HepG2 (cell line): ENCODE results near the gene SORL1-AS1.

ENCODE experiments used
- ATAC-seq: fragments of 200-7000 bp; cut with Tn5 transposase; 3 replicates; pipeline ENCODE4 v1.9.1; 2020; ENCODE audit warnings: mild to moderate bottlenecking, moderate library complexity
- BruUV-seq: library from RNA; stranded (reverse); fragments of 400-500 nt; replicated peaks from 2 replicates; lab custom pipeline; 2021; lab: Mats Ljungman, UMichigan
- CTCF ChIA-PET: fragments of 300-600 bp; formaldehyde crosslinking; extraction: SDS; loops from one replicate; lab custom pipeline; 2021; ENCODE audit warnings: low total read pairs, inconsistent platforms, low intra/inter-chr PET ratio; lab: Yijun Ruan, JAX
- POLR2A ChIA-PET: fragments of 350-600 bp; sonication (Branson Sonifier 250); formaldehyde crosslinking; loops from one replicate; lab custom pipeline; 2020; ENCODE audit warnings: antibody characterized with exemption, inconsistent platforms; lab: Yijun Ruan, JAX
- DNase-seq: peaks from one replicate; pipeline ENCODE4 v3.0.0-alpha.2; 2015; ENCODE audit warnings: low spot score
- FAIRE-seq: peaks from 3 replicates; lab custom pipeline; 2011; peaks lifted over from hg19 to GRCh38; lab: Jason Lieb, UNC
- H2AFZ ChIP-seq: one replicate; pipeline ENCODE4 v1.6.1; 2011; ENCODE audit warnings: low read length, inconsistent platforms
- H3K27ac ChIP-seq: fragments of 300-600 bp; 3 replicates; pipeline ENCODE4 v1.8.0; 2011; ENCODE audit warnings: mixed run types, mild to moderate bottlenecking, mixed read lengths, low read length, inconsistent platforms; ENCODE audit not compliant: insufficient read depth; ENCODE audit errors: extremely low read length
- H3K27me3 ChIP-seq, 2 experiments: fragments of 200-600 bp in 1 of 2; 2 replicates in 1 of 2; 3 replicates in 1 of 2; pipeline versions ENCODE4 v1.6.0 to v1.8.0; 2011; ENCODE audit warnings: low read length in 2 of 2, mild to moderate bottlenecking in 2 of 2, moderate library complexity in 2 of 2, inconsistent platforms in 1 of 2; ENCODE audit not compliant: insufficient read depth in 2 of 2, control insufficient read depth in 1 of 2
- H3K36me3 ChIP-seq, 2 experiments: fragments of 200-600 bp in 1 of 2; replicated peaks in 1 of 2; 2 replicates in 1 of 2; 3 replicates in 1 of 2; pipeline versions ENCODE4 v1.5.1 to v1.8.0; 2011; ENCODE audit warnings: low read length in 2 of 2, inconsistent platforms in 1 of 2; ENCODE audit not compliant: insufficient read depth in 2 of 2, control insufficient read depth in 1 of 2
- H3K4me1 ChIP-seq: 2 replicates; pipeline ENCODE4 v1.5.1; 2012; ENCODE audit warnings: low read length, inconsistent platforms; ENCODE audit not compliant: insufficient read depth
- H3K4me2 ChIP-seq: 2 replicates; pipeline ENCODE4 v1.6.0; 2011; ENCODE audit warnings: low read depth, low read length, inconsistent platforms
- H3K4me3 ChIP-seq, 3 experiments: fragments of 200-600 bp in 1 of 3; sonication (generic), shearing (Covaris generic) in 1 of 3; replicated peaks in 1 of 3; 2 replicates each; pipeline ENCODE4 v1.5.1; 2011 to 2016; ENCODE audit warnings: low read length in 3 of 3, inconsistent platforms in 2 of 3, low read depth in 2 of 3, mild to moderate bottlenecking in 2 of 3, control low read depth in 1 of 3, mixed read lengths in 1 of 3; ENCODE audit not compliant: insufficient read depth in 1 of 3
- H3K79me2 ChIP-seq: one replicate; pipeline ENCODE4 v1.6.1; 2011; ENCODE audit warnings: low read length, inconsistent platforms; ENCODE audit not compliant: insufficient read depth
- H3K9ac ChIP-seq: 2 replicates; pipeline ENCODE4 v1.6.0; 2011; ENCODE audit warnings: mild to moderate bottlenecking, low read depth, low read length, inconsistent platforms; ENCODE audit not compliant: insufficient read depth
- H3K9me3 ChIP-seq: 2 replicates; pipeline ENCODE4 v1.5.1; 2012; ENCODE audit warnings: mild to moderate bottlenecking, low read length
- H4K20me1 ChIP-seq: 2 replicates; pipeline ENCODE4 v1.6.0; 2011; ENCODE audit warnings: inconsistent platforms, mild to moderate bottlenecking, low read length, moderate library complexity; ENCODE audit not compliant: insufficient read depth
- ATAD3A ChIP-seq: sonication (generic); formaldehyde crosslinking; IDR thresholded peaks from 2 replicates; pipeline ENCODE4 v1.4.0; 2020; ENCODE audit warnings: missing genetic modification reagents
- ATF7 ChIP-seq, 2 experiments: fragments of 450-650 bp in 1 of 2; sonication (generic) in 1 of 2; formaldehyde crosslinking in 1 of 2; IDR thresholded peaks; 2 replicates each; pipeline versions ENCODE4 v1.4.0 to v1.6.1; 2016 to 2020; ENCODE audit warnings: antibody characterized with exemption in 1 of 2, mild to moderate bottlenecking in 1 of 2, missing genetic modification reagents in 1 of 2
- CEBPG ChIP-seq: IDR thresholded peaks from 2 replicates; pipeline ENCODE4 v1.6.1; 2016
- DR1 ChIP-seq: sonication (generic); formaldehyde crosslinking; IDR thresholded peaks from 2 replicates; pipeline ENCODE4 v1.8.0; 2021; ENCODE audit warnings: mild to moderate bottlenecking, missing genetic modification reagents, inconsistent platforms
- ELF4 ChIP-seq: sonication (generic); formaldehyde crosslinking; IDR thresholded peaks from 2 replicates; pipeline ENCODE4 v1.5.0; 2020; ENCODE audit warnings: missing genetic modification reagents, mild to moderate bottlenecking, moderate library complexity, borderline replicate concordance
- KDM5B ChIP-seq: sonication (generic); formaldehyde crosslinking; IDR thresholded peaks from 2 replicates; pipeline ENCODE4 v1.4.0; 2020; ENCODE audit warnings: missing genetic modification reagents, mild to moderate bottlenecking, borderline replicate concordance
- MLX ChIP-seq: IDR thresholded peaks from 2 replicates; pipeline ENCODE4 v1.6.1; 2016
- MTA3 ChIP-seq: sonication (generic); formaldehyde crosslinking; IDR thresholded peaks from 2 replicates; pipeline ENCODE4 v1.4.0; 2020; ENCODE audit warnings: missing genetic modification reagents
- SNAPC2 ChIP-seq: sonication (generic); formaldehyde crosslinking; IDR thresholded peaks from 2 replicates; pipeline ENCODE4 v1.8.1; 2022; ENCODE audit warnings: mild to moderate bottlenecking, missing genetic modification reagents
- ZBTB14 ChIP-seq: sonication (generic); formaldehyde crosslinking; IDR thresholded peaks from 2 replicates; pipeline ENCODE4 v1.4.0; 2020; ENCODE audit warnings: missing genetic modification reagents
- ZNF282 ChIP-seq: fragments of 450-650 bp; IDR thresholded peaks from 2 replicates; pipeline ENCODE4 v1.6.1; 2018; ENCODE audit not compliant: partially characterized antibody
- ZNF317 ChIP-seq: sonication (generic); formaldehyde crosslinking; IDR thresholded peaks from 2 replicates; pipeline ENCODE4 v1.5.0; 2020; ENCODE audit warnings: mild to moderate bottlenecking, missing genetic modification reagents
- ZNF513 ChIP-seq: sonication (generic); formaldehyde crosslinking; conservative IDR thresholded peaks from 2 replicates; pipeline ENCODE4 v1.5.0; 2020; ENCODE audit warnings: missing genetic modification reagents
- ZNF609 ChIP-seq: sonication (generic); formaldehyde crosslinking; IDR thresholded peaks from 2 replicates; pipeline ENCODE4 v1.4.0; 2020; ENCODE audit warnings: mild to moderate bottlenecking, missing genetic modification reagents, borderline replicate concordance
- ZNF629 ChIP-seq: sonication (generic); formaldehyde crosslinking; conservative IDR thresholded peaks from 2 replicates; pipeline ENCODE4 v1.5.0; 2020; ENCODE audit warnings: missing genetic modification reagents
- ZNF883 ChIP-seq: sonication (generic); formaldehyde crosslinking; IDR thresholded peaks from 2 replicates; pipeline ENCODE4 v1.5.1; 2020; ENCODE audit warnings: mild to moderate bottlenecking, missing genetic modification reagents; ENCODE audit errors: not compliant biosample characterization
- WGBS: methylation state at CpG from one replicate; pipeline ENCODE4 v1.1.6; 2017; ENCODE audit warnings: low lambda C conversion rate; 5-methylcytosine and 5-hydroxymethylcytosine counted together
- in situ Hi-C: cut with HindIII; loops from 2 replicates; pipeline ENCODE4 v1.10.0; 2017; ENCODE audit warnings: low pct_unique_long_range_greater_than_20kb; ENCODE audit not compliant: extremely low pct_ligation_motif_present
- intact Hi-C: fragments of 100-400 bp; cut with micrococcal nuclease; formaldehyde crosslinking; loops from one replicate; pipeline ENCODE4 v1.10.0; 2022; ENCODE audit not compliant: unreplicated experiment

Gene SORL1-AS1

GRCh38 chr11:121406291-121406690, 46.5 kb downstream of the SORL1-AS1 start (continued):
- TF ChIP-seq ZNF317 (CRISPR knock-in tag) (no peak), ZNF609 (no peak), DR1 (CRISPR knock-in tag) (no peak), MLX (no peak), ZNF629 (no peak)

- BruUV-seq = no TSS peak
- no peaks in the 10 kb centered on the region for H3K36me3 ChIP-seq
- no peak overlapping the region for H2AFZ ChIP-seq
- no peak overlapping the region for H3K4me3 ChIP-seq
- in situ Hi-C loops = no loop called here
- H3K9ac ChIP-seq = no peak overlapping the region
- DNase-seq (no peak), ATAC-seq (no peak), FAIRE-seq (no peak)
- H3K27ac ChIP-seq = no peak overlapping the region
- H3K4me2 ChIP-seq = no peak overlapping the region
- no peaks in the 10 kb centered on the region for H3K79me2 ChIP-seq
- WGBS = 0% methylated on average over 1 of the region's 1 CpG
- intact Hi-C loops = no loop called here
- peaks cover 6% of the 10 kb centered on the region; the same call in 1 of the 2 replicates for H3K9me3 ChIP-seq
- ChIA-PET CTCF (no interaction called here), POLR2A (no interaction called here)
- 0 out of 5 replicates have a peak, but pooled peaks cover 0 to 3% of the 10 kb centered on the region in 2 experiments for H3K27me3 ChIP-seq
- H4K20me1 ChIP-seq = no peaks in the 10 kb centered on the region
- no peaks in the 10 kb centered on the region for H3K4me1 ChIP-seq
- TF ChIP-seq MTA3 (no peak), CEBPG (CRISPR knock-in tag) (no peak), ZBTB14 (no peak), KDM5B (CRISPR knock-in tag) (no peak), ZNF883 (no peak), ZNF513 (CRISPR knock-in tag) (no peak), ATF7 (IDR thresholded peaks at IDR 0.05) (no peak), ATF7 (CRISPR knock-in tag; IDR thresholded peaks at IDR 0.05) (no peak), ATAD3A (CRISPR knock-in tag) (no peak), ZNF282 (no peak), SNAPC2 (no peak), ELF4 (CRISPR knock-in tag) (no peak)
Measured at GRCh38 chr11:121405646-121406045, 47.1 kb downstream of the SORL1-AS1 start.
